GM23338 (cell line): ENCODE measurements around the gene CA12.

ENCODE experiments used
- CREB1 ChIP-seq: fragments of 250-450 bp; sonication (Bioruptor Pico); IDR thresholded peaks from 2 replicates; pipeline ENCODE4 v1.5.0; 2020; ENCODE audit warnings: low read depth, mild to moderate bottlenecking, moderate library complexity
- CTCF ChIP-seq, 2 experiments: fragments of 200-600 bp in 1 of 2; sonication (generic) in 1 of 2; conservative IDR thresholded peaks; 2 replicates each; pipeline versions ENCODE4 v1.5.1 to v1.6.1; 2016 to 2017; ENCODE audit warnings: antibody characterized with exemption in 2 of 2, low read depth in 2 of 2, mild to moderate bottlenecking in 2 of 2, moderate library complexity in 1 of 2
- ETS1 ChIP-seq: IDR thresholded peaks from 2 replicates; pipeline ENCODE4 v1.6.1; 2016; ENCODE audit warnings: antibody characterized with exemption
- EZH2 ChIP-seq: fragments of 200-600 bp; sonication (generic); IDR thresholded peaks from one replicate; pipeline ENCODE4 v1.8.0; 2017; ENCODE audit warnings: antibody characterized with exemption, mild to moderate bottlenecking, low read depth; ENCODE audit not compliant: unreplicated experiment
- EZH2phosphoT487 ChIP-seq: fragments of 200-600 bp; sonication (generic); IDR thresholded peaks from one replicate; pipeline ENCODE4 v1.8.1; 2018; ENCODE audit warnings: antibody characterized with exemption; ENCODE audit not compliant: unreplicated experiment
- JUNB ChIP-seq: IDR thresholded peaks from one replicate; pipeline ENCODE4 v1.6.1; 2016; ENCODE audit warnings: antibody characterized with exemption; ENCODE audit not compliant: unreplicated experiment
- NANOG ChIP-seq: IDR thresholded peaks from 2 replicates; pipeline ENCODE4 v1.6.1; 2016; ENCODE audit warnings: antibody characterized with exemption, borderline replicate concordance
- POLR2AphosphoS5 ChIP-seq: IDR thresholded peaks from 2 replicates; pipeline ENCODE4 v1.6.1; 2016; ENCODE audit warnings: antibody characterized with exemption, low read depth
- REST ChIP-seq: IDR thresholded peaks from one replicate; pipeline ENCODE4 v1.6.1; 2018; ENCODE audit warnings: antibody characterized with exemption; ENCODE audit not compliant: unreplicated experiment
- ZNF114 ChIP-seq: fragments of 250-450 bp; sonication (Bioruptor Pico); IDR thresholded peaks from 2 replicates; pipeline ENCODE4 v1.5.0; 2020; ENCODE audit warnings: mild to moderate bottlenecking, moderate library complexity
- ZNF331 ChIP-seq: fragments of 250-450 bp; sonication (Bioruptor Pico); IDR thresholded peaks from 2 replicates; pipeline ENCODE4 v1.5.0; 2020; ENCODE audit warnings: low read depth, mild to moderate bottlenecking, moderate library complexity

GRCh38 chr15:63382966-63383710, 1.5 kb upstream of the CA12 start:
- TF ChIP-seq POLR2AphosphoS5 (no peak), REST (no peak), EZH2phosphoT487 (no peak), CTCF (conservative IDR thresholded peaks at IDR 0.05; ENCODE audit: low read depth in 2 of 2) (no peak), CREB1 (CRISPR knock-in tag) (no peak), EZH2 (no peak), ZNF331 (no peak), ZNF114 (CRISPR knock-in tag) (no peak), NANOG (no peak), JUNB (no peak), ETS1 (no peak)
